MCF 10A (cell line): ENCODE measurements around the gene MREG. TPM values are rescaled to one million over a fixed set of nuclear protein-coding genes. Genes with fewer than 3 reads are reported as not detected.

ENCODE experiments used
- BruUV-seq: library from RNA; stranded (reverse); fragments of 400-500 nt; replicated peaks from 2 replicates; lab custom pipeline; 2021; lab: Mats Ljungman, UMichigan
- CTCF ChIA-PET: fragments of 300-600 bp; sonication (Branson Sonifier 250); formaldehyde crosslinking; extraction: SDS; loops from one replicate; lab custom pipeline; 2021; ENCODE audit warnings: antibody characterized with exemption, inconsistent platforms; lab: Yijun Ruan, JAX
- POLR2A ChIA-PET: fragments of 300-600, 350-650 bp; sonication (Branson Sonifier 250); formaldehyde crosslinking; extraction: SDS; loops from one replicate; lab custom pipeline; 2020; ENCODE audit warnings: antibody characterized with exemption, inconsistent platforms; lab: Yijun Ruan, JAX
- DNase-seq: peaks from one replicate; pipeline ENCODE4 v3.0.0-alpha.2; 2018; ENCODE audit not compliant: unreplicated experiment
- H3K27ac Mint-ChIP-seq: one replicate; pipeline ENCODE4 v1.8.0; 2022; ENCODE audit warnings: mild to moderate bottlenecking, low read depth, mixed read lengths; ENCODE audit not compliant: unreplicated experiment
- H3K27me3 Mint-ChIP-seq: one replicate; pipeline ENCODE4 v1.8.0; 2022; ENCODE audit warnings: mixed read lengths; ENCODE audit not compliant: insufficient read depth, unreplicated experiment
- H3K36me3 Mint-ChIP-seq: one replicate; pipeline ENCODE4 v1.8.0; 2022; ENCODE audit warnings: mild to moderate bottlenecking, moderate library complexity, mixed read lengths; ENCODE audit not compliant: insufficient read depth, unreplicated experiment
- H3K4me1 Mint-ChIP-seq: one replicate; pipeline ENCODE4 v1.8.0; 2022; ENCODE audit warnings: mixed read lengths; ENCODE audit not compliant: insufficient read depth, unreplicated experiment
- H3K4me3 Mint-ChIP-seq: one replicate; pipeline ENCODE4 v1.8.0; 2022; ENCODE audit warnings: mild to moderate bottlenecking, moderate library complexity, mixed read lengths; ENCODE audit not compliant: unreplicated experiment
- H3K9me3 Mint-ChIP-seq: one replicate; pipeline ENCODE4 v1.8.0; 2022; ENCODE audit warnings: mixed read lengths; ENCODE audit not compliant: unreplicated experiment
- CTCF ChIP-seq: fragments of 200-600 bp; IDR thresholded peaks from one replicate; pipeline ENCODE4 v1.8.0; 2022; ENCODE audit warnings: antibody characterized with exemption, mild to moderate bottlenecking; ENCODE audit not compliant: unreplicated experiment
- intact Hi-C: fragments of 100-400 bp; cut with micrococcal nuclease; formaldehyde crosslinking; loops from 2 replicates; pipeline ENCODE4 v1.14.1; 2022
- total RNA-seq: library from RNA; stranded (reverse); gene quantifications from 2 replicates; pipeline ENCODE4 v1.2.3, GENCODE V29; 2022

MREG gene
- total RNA-seq, 1 experiment from 2014 or later = 10.4 TPM

GRCh38 chr2:216056739-216057138 is 43.4 kb upstream of the MREG start:
- H3K27ac Mint-ChIP-seq = no peak overlapping the region

GRCh38 chr2:216055680-216056079 is 42.3 kb upstream of the MREG start:
- intact Hi-C loops = no loop called here
- ChIA-PET POLR2A (no interaction called here), CTCF (interaction anchor here (1.2 to 1.6 kb wide), 2 partner anchors 22 to 107 kb away, joined by 4 to 6 read pairs; no protein-coding TSS in a partner anchor)
- Mint-ChIP-seq H3K9me3 (no peaks in the 10 kb centered on the region), H3K36me3 (peaks cover under 1% of the 10 kb centered on the region), H3K4me3 (no peak overlapping the region), H3K27me3 (no peaks in the 10 kb centered on the region), H3K27ac (no peak overlapping the region), H3K4me1 (peaks cover 5% of the 10 kb centered on the region)
- no peak for TF ChIP-seq CTCF
- BruUV-seq = no TSS peak
- DNase-seq = no peak

More at GRCh38 chr2:216056739-216057138, 43.4 kb upstream of the MREG start:
- no peak overlapping the region for H3K4me3 Mint-ChIP-seq
- intact Hi-C loops = no loop called here
- peaks cover 8% of the 10 kb centered on the region for H3K36me3 Mint-ChIP-seq
- peaks cover 5% of the 10 kb centered on the region for H3K4me1 Mint-ChIP-seq
- H3K9me3 Mint-ChIP-seq = no peaks in the 10 kb centered on the region
- no TSS peak for BruUV-seq
- CTCF ChIA-PET = interaction anchor here (0.6 kb wide), 1 partner anchor 51 kb away, joined by 3 read pairs; no protein-coding TSS in a partner anchor
- POLR2A ChIA-PET = no interaction called here
- no peak for TF ChIP-seq CTCF
- DNase-seq = no peak
- H3K27me3 Mint-ChIP-seq = no peaks in the 10 kb centered on the region

GRCh38 chr2:216052420-216052819 is 39.1 kb upstream of the MREG start:
- CTCF ChIA-PET = interaction anchor here (1.1 to 2.4 kb wide), 2 partner anchors 18 to 29 kb away, joined by 4 to 16 read pairs; no protein-coding TSS in a partner anchor
- H3K9me3 Mint-ChIP-seq = no peaks in the 10 kb centered on the region
- no peak overlapping the region for H3K27ac Mint-ChIP-seq
- H3K4me1 Mint-ChIP-seq = no peaks in the 10 kb centered on the region
- H3K36me3 Mint-ChIP-seq = peaks cover 6% of the 10 kb centered on the region
- intact Hi-C loops = no loop called here
- POLR2A ChIA-PET = no interaction called here
- no peak for DNase-seq
- H3K27me3 Mint-ChIP-seq = no peaks in the 10 kb centered on the region
- no peak for TF ChIP-seq CTCF
- H3K4me3 Mint-ChIP-seq = no peak overlapping the region
- no TSS peak for BruUV-seq

DNA sequence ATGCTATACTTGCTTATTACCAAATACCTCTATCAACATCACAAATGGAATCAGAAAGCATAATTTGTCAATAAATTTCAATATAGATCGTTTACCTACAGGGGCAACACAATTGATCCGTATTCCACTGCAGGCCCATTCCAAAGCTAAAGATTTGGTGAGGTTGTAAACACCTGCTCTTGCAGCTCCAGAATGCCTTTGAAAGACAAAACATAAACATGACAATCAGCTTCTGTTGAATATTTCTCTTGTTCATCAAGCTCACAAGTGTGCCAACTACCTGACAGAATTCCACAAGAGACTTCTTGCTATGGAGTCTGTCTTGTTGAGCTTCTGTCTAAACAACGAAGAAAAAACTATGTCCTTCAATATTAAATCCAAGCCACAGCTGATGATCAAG is 38.0 kb upstream of the MREG start:
- Mint-ChIP-seq H3K4me3 (no peak overlapping the region), H3K36me3 (peaks cover 11% of the 10 kb centered on the region), H3K4me1 (no peaks in the 10 kb centered on the region), H3K27me3 (no peaks in the 10 kb centered on the region), H3K27ac (no peak overlapping the region), H3K9me3 (no peaks in the 10 kb centered on the region)
- no peak for DNase-seq
- intact Hi-C loops = no loop called here
- CTCF ChIA-PET = interaction anchor here (1.1 to 2.4 kb wide), 2 partner anchors 17 to 28 kb away, joined by 4 to 16 read pairs; no protein-coding TSS in a partner anchor
- BruUV-seq = no TSS peak
- POLR2A ChIA-PET = no interaction called here
- TF ChIP-seq CTCF = no peak
